Measurements from ENCODE around the gene KCTD15. TPM values are rescaled to one million over a fixed set of nuclear protein-coding genes. Genes with fewer than 3 reads are reported as not detected.

KCTD15 gene
- total and polyA plus RNA-seq, 2 donors (not counting 3 experiments of a cell fraction or from before 2014, with no cell fraction given): 49.5 to 51.8 TPM

GRCh38 chr19:33861950-33862349 lies 65.3 kb downstream of the KCTD15 start:
- Histone ChIP-seq H3K4me3 (replicated peaks in 1 of 3; ENCODE audit: insufficient read depth in 1 of 3, low read depth in 1 of 3, low read length in 3 of 3) (no peak overlapping the region), H3K27ac (ENCODE audit: insufficient read depth, low read depth, low read length) (no peak overlapping the region), H3K27me3 (ENCODE audit: control insufficient read depth in 2 of 2, insufficient read depth in 2 of 2, low read length in 2 of 2) (peaks cover 0 to 1% of the 10 kb centered on the region in 2 experiments), H4K20me1 (replicated peaks; ENCODE audit: control insufficient read depth, extremely low read depth, insufficient read depth, low read length) (no peaks in the 10 kb centered on the region), H3K79me2 (ENCODE audit: control insufficient read depth, insufficient read depth, low read length) (no peaks in the 10 kb centered on the region), H3K9me1 (replicated peaks; ENCODE audit: control insufficient read depth, extremely low read depth, insufficient read depth, low read length) (no peaks in the 10 kb centered on the region), H3K9ac (replicated peaks; ENCODE audit: extremely low read depth, insufficient read depth, low read length) (no peak overlapping the region), H3K9me3 (replicated peaks; ENCODE audit: control insufficient read depth, insufficient read depth, low read length) (no peaks in the 10 kb centered on the region), H3K36me3 (ENCODE audit: control insufficient read depth in 2 of 2, extremely low read depth in 1 of 2, insufficient read depth in 2 of 2, low read length in 2 of 2) (no peaks in the 10 kb centered on the region), H3K4me2 (ENCODE audit: insufficient read depth, low read length) (no peak overlapping the region), H2AFZ (ENCODE audit: low read depth, low read length) (no peak overlapping the region), H3K4me1 (ENCODE audit: control insufficient read depth, extremely low read depth, insufficient read depth, low read length) (no peaks in the 10 kb centered on the region)
- FAIRE-seq (no peak), DNase-seq (ENCODE audit: low read depth, low spot score) (no peak)
- intact Hi-C loops (cut with micrococcal nuclease): no loop called here
- POLR2A ChIA-PET: no interaction called here
- dilution Hi-C loops (cut with MboI; ENCODE audit: extremely low pct_ligation_motif_present, low sequenced_read_pairs): no loop called here
- TF ChIP-seq MYC (IDR thresholded peaks at IDR 0.05; ENCODE audit: low read depth, low read length) (no peak), MAX (IDR thresholded peaks at IDR 0.05; ENCODE audit: insufficient read depth, insufficient read length) (no peak)
- no TSS peak for BruUV-seq (replicated peaks)
- CTCF ChIA-PET: no interaction called here

DNA sequence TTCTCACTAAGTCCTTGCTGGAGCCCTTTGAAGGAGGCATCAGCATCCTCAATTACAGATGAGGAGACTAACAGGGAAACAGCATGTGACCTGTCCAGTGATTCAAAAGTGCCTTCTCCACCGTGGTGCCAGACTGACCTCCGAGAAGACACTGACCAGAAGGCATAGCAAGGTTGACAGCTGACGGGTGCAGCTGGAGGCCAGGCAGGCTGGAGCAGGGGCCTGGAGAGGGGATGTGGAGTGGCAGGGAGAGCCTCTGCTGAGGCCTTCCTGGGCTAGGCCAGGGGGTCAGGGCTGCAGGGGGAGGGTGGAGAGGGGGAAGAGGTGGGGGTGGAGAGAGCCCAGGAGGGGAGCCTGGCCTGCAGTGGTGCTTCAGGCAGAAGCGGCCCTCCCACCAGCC lies 66.3 kb downstream of the KCTD15 start:
- no peaks in the 10 kb centered on the region for H3K9me3 ChIP-seq (replicated peaks; ENCODE audit: control insufficient read depth, insufficient read depth, low read length)
- H3K79me2 ChIP-seq (ENCODE audit: control insufficient read depth, insufficient read depth, low read length): no peaks in the 10 kb centered on the region
- no peak overlapping the region for H3K9ac ChIP-seq (replicated peaks; ENCODE audit: extremely low read depth, insufficient read depth, low read length)
- ChIA-PET POLR2A (no interaction called here), CTCF (interaction anchor here (0.5 kb wide), 1 partner anchor 30 kb away, joined by 3 read pairs; no protein-coding TSS in a partner anchor)
- intact Hi-C loops (cut with micrococcal nuclease): no loop called here
- TF ChIP-seq POLR2A (IDR thresholded peaks at IDR 0.05; ENCODE audit: low read depth, low read length) (no peak), POLR2AphosphoS5 (IDR thresholded peaks at IDR 0.05; ENCODE audit: insufficient read depth, low read depth, low read length) (no peak), GATA2 (IDR thresholded peaks at IDR 0.05; ENCODE audit: insufficient read depth, insufficient read length, low read depth, low read length) (no peak)
- H3K4me3 ChIP-seq (replicated peaks in 1 of 3; ENCODE audit: insufficient read depth in 1 of 3, low read depth in 1 of 3, low read length in 3 of 3): no peak overlapping the region
- no peaks in the 10 kb centered on the region for H3K9me1 ChIP-seq (replicated peaks; ENCODE audit: control insufficient read depth, extremely low read depth, insufficient read depth, low read length)
- FAIRE-seq: no peak
- BruUV-seq (replicated peaks): no TSS peak
- no peaks in the 10 kb centered on the region for H4K20me1 ChIP-seq (replicated peaks; ENCODE audit: control insufficient read depth, extremely low read depth, insufficient read depth, low read length)
- no peaks in the 10 kb centered on the region for H3K36me3 ChIP-seq (ENCODE audit: control insufficient read depth in 2 of 2, extremely low read depth in 1 of 2, insufficient read depth in 2 of 2, low read length in 2 of 2)
- no peak for DNase-seq (ENCODE audit: low read depth, low spot score)
- H3K27ac ChIP-seq (ENCODE audit: insufficient read depth, low read depth, low read length): no peak overlapping the region
- H3K27me3 ChIP-seq (ENCODE audit: control insufficient read depth in 2 of 2, insufficient read depth in 2 of 2, low read length in 2 of 2): peaks cover 0 to 3% of the 10 kb centered on the region in 2 experiments
- H3K4me1 ChIP-seq (ENCODE audit: control insufficient read depth, extremely low read depth, insufficient read depth, low read length): no peaks in the 10 kb centered on the region
- no peak overlapping the region for H3K4me2 ChIP-seq (ENCODE audit: insufficient read depth, low read length)
- no peak overlapping the region for H2AFZ ChIP-seq (ENCODE audit: low read depth, low read length)
- dilution Hi-C loops (cut with MboI; ENCODE audit: extremely low pct_ligation_motif_present, low sequenced_read_pairs): no loop called here
